ENCODE data around the gene MRTFB. TPM values are rescaled to one million over a fixed set of nuclear protein-coding genes. Genes with fewer than 3 reads are reported as not detected.
A peak's percentile ranks its signal among the peaks of the same experiment; 100 is the strongest.

MRTFB gene
- total and polyA plus RNA-seq, 2 experiments from 2014 or later: 13.9 to 22.2 TPM

DNA sequence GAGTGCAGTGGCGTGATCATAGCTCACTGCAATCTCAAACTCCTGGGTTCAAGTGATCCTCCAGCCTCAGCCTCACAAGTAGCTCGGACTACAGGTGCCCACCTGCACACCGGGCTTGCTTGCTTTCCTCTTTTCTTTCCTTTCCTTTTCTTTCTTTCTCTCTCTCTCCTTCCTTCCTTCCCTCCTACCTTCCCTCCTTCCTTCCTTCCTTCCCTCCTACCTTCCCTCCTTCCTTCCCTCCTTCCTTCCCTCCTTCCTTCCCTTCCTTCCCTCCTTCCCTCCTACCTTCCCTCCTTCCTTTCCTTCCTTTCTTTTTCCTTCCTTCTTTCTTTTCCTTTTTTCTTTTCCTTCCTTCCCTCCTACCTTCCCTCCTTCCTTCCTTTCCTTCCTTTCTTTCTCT lies 225.5 kb downstream of the MRTFB start (continued):
- TF ChIP-seq, protein P1, sequence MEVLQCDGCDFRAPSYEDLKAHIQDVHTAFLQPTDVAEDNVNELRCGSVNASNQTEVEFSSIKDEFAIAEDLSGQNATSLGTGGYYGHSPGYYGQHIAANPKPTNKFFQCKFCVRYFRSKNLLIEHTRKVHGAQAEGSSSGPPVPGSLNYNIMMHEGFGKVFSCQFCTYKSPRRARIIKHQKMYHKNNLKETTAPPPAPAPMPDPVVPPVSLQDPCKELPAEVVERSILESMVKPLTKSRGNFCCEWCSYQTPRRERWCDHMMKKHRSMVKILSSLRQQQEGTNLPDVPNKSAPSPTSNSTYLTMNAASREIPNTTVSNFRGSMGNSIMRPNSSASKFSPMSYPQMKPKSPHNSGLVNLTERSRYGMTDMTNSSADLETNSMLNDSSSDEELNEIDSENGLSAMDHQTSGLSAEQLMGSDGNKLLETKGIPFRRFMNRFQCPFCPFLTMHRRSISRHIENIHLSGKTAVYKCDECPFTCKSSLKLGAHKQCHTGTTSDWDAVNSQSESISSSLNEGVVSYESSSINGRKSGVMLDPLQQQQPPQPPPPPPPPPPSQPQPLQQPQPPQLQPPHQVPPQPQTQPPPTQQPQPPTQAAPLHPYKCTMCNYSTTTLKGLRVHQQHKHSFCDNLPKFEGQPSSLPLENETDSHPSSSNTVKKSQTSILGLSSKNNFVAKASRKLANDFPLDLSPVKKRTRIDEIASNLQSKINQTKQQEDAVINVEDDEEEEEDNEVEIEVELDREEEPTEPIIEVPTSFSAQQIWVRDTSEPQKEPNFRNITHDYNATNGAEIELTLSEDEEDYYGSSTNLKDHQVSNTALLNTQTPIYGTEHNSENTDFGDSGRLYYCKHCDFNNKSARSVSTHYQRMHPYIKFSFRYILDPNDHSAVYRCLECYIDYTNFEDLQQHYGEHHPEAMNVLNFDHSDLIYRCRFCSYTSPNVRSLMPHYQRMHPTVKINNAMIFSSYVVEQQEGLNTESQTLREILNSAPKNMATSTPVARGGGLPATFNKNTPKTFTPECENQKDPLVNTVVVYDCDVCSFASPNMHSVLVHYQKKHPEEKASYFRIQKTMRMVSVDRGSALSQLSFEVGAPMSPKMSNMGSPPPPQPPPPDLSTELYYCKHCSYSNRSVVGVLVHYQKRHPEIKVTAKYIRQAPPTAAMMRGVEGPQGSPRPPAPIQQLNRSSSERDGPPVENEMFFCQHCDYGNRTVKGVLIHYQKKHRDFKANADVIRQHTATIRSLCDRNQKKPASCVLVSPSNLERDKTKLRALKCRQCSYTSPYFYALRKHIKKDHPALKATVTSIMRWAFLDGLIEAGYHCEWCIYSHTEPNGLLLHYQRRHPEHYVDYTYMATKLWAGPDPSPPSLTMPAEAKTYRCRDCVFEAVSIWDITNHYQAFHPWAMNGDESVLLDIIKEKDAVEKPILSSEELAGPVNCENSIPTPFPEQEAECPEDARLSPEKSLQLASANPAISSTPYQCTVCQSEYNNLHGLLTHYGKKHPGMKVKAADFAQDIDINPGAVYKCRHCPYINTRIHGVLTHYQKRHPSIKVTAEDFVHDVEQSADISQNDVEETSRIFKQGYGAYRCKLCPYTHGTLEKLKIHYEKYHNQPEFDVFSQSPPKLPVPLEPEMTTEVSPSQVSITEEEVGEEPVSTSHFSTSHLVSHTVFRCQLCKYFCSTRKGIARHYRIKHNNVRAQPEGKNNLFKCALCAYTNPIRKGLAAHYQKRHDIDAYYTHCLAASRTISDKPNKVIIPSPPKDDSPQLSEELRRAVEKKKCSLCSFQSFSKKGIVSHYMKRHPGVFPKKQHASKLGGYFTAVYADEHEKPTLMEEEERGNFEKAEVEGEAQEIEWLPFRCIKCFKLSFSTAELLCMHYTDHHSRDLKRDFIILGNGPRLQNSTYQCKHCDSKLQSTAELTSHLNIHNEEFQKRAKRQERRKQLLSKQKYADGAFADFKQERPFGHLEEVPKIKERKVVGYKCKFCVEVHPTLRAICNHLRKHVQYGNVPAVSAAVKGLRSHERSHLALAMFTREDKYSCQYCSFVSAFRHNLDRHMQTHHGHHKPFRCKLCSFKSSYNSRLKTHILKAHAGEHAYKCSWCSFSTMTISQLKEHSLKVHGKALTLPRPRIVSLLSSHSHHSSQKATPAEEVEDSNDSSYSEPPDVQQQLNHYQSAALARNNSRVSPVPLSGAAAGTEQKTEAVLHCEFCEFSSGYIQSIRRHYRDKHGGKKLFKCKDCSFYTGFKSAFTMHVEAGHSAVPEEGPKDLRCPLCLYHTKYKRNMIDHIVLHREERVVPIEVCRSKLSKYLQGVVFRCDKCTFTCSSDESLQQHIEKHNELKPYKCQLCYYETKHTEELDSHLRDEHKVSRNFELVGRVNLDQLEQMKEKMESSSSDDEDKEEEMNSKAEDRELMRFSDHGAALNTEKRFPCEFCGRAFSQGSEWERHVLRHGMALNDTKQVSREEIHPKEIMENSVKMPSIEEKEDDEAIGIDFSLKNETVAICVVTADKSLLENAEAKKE (CRISPR knock-in tag; IDR thresholded peaks at IDR 0.05): no peak

DNA sequence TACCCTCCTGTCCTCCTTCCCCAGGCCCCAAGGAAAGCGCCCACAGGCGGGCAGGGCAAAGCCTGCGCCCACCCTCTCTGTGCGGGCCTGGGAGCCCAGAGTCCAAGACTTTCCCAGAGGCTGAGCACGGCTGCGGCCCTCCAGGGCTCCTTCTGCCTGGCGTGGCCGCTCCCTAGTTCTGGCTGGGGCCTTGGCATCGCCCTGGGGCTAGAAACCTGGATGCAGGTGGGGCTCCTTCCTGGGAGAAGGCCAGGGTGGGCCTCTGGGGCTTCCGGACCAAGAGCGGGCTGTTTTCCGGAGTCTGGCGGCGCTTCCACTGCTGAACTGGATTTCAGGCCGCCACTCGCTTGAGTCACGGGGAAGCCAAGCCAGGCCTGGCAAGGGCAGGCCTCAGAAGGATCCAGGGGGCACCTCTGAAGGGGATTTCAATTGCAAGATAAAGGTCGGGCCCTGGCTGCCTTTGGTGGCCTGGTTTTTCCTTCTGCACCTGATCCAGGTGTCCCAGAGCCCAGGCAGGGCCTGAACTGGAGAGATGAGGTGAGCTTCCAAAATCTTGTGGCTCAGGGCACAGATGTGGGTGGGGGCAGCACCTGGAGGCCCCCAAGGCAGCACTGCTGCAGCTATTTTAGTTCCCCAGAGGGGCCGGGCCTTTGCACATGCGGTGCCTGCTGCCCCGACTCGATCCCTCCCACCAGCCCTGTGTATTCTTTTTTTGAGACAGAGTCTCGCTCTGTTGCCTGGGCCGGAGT lies 227.4 kb downstream of the MRTFB start:
- Histone ChIP-seq H3K9me2 (ENCODE audit: insufficient read depth) (no peaks in the 10 kb centered on the region), H3K27me3 (ENCODE audit: insufficient read depth) (0 out of 2 replicates have a peak, but pooled peaks cover 7% of the 10 kb centered on the region), H3K36me3 (ENCODE audit: insufficient read depth) (no peaks in the 10 kb centered on the region), H3K4me2 (no peak overlapping the region), H3F3A (replicated peaks; ENCODE audit: low read depth) (peaks cover 7% of the 10 kb centered on the region; the same call in 1 of the 2 replicates), H3K27ac (ENCODE audit: low read depth) (no peak overlapping the region), H3K79me2 (replicated peaks; ENCODE audit: insufficient read depth) (peaks cover 7% of the 10 kb centered on the region), H3K4me3 (no peak overlapping the region), H2AFZ (peak overlapping the region; percentile 81), H3K4me1 (ENCODE audit: insufficient read depth) (peaks cover 9% of the 10 kb centered on the region; the same call in 1 of the 2 replicates), H4K20me1 (replicated peaks; ENCODE audit: insufficient read depth) (no peaks in the 10 kb centered on the region)
- Mint-ChIP-seq H3K27me3 (ENCODE audit: insufficient read depth, low read depth, poor library complexity) (peaks cover 19% of the 10 kb centered on the region), H3K9me3 (no peaks in the 10 kb centered on the region), H3K4me3 (no peak overlapping the region), H3K36me3 (ENCODE audit: low read depth) (no peaks in the 10 kb centered on the region), H3K27ac (no peak overlapping the region), H3K4me1 (peaks cover 13% of the 10 kb centered on the region)
- ATAC-seq (no peak), DNase-seq (ENCODE audit: low spot score) (no peak)
- TF ChIP-seq EZH2 (IDR thresholded peaks at IDR 0.05; ENCODE audit: low read depth, unreplicated experiment) (no peak), CREB1 (CRISPR knock-in tag; IDR thresholded peaks at IDR 0.05; ENCODE audit: low read depth) (no peak), NANOG (IDR thresholded peaks at IDR 0.05; ENCODE audit: borderline replicate concordance) (no peak), ZNF114 (CRISPR knock-in tag; IDR thresholded peaks at IDR 0.05) (no peak), ZNF331 (CRISPR knock-in tag; IDR thresholded peaks at IDR 0.05; ENCODE audit: low read depth) (no peak), STAT1 (IDR thresholded peaks at IDR 0.05; ENCODE audit: unreplicated experiment) (no peak)
- TF ChIP-seq, protein P2, sequence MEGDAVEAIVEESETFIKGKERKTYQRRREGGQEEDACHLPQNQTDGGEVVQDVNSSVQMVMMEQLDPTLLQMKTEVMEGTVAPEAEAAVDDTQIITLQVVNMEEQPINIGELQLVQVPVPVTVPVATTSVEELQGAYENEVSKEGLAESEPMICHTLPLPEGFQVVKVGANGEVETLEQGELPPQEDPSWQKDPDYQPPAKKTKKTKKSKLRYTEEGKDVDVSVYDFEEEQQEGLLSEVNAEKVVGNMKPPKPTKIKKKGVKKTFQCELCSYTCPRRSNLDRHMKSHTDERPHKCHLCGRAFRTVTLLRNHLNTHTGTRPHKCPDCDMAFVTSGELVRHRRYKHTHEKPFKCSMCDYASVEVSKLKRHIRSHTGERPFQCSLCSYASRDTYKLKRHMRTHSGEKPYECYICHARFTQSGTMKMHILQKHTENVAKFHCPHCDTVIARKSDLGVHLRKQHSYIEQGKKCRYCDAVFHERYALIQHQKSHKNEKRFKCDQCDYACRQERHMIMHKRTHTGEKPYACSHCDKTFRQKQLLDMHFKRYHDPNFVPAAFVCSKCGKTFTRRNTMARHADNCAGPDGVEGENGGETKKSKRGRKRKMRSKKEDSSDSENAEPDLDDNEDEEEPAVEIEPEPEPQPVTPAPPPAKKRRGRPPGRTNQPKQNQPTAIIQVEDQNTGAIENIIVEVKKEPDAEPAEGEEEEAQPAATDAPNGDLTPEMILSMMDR (conservative IDR thresholded peaks at IDR 0.05; ENCODE audit: low read depth in 2 of 2): no peak
